ENCODE data around the gene ATP9A. TPM values are rescaled to one million over a fixed set of nuclear protein-coding genes. Genes with fewer than 3 reads are reported as not detected.

The ATP9A gene
- total and polyA plus RNA-seq, 12 donors: 3.4 to 32.1 (median 24.6) TPM

DNA sequence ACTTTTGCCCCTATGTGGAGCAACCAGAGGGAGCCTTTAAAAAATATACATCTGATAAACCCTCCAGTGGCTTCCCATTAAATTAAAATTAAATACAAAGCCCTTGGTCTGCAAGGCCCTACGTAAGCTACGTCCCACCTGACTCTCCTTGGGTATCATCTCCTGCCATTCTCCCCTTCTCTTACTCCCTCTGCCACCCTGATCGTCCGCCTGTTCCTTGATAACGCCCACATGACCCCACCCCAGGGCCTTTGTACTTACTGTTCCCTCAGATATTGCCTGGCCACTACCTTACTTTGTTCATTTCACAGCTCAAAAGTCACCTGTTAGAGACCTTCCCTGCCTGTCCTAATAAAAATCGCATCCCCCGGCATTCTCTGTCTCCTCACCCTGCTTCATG, 220.2 kb downstream of the ATP9A start:
- intact Hi-C loops (cut with DNase I): loop anchor here in 1 of 10 donors (5.0 kb wide), 1 partner anchor 156 kb away; no protein-coding TSS in a partner anchor
- no peak for ATAC-seq
- WGBS, 2 donors: 94 to 97% methylated on average over 7 of the region's 7 CpGs

More for the DNA sequence above, 220.2 kb downstream of the ATP9A start:
- Histone ChIP-seq H3K4me1 (peaks cover under 1 to 7% (median 4%) of the 10 kb centered on the region in 9 donors), H3K9me3 (no peaks in the 10 kb centered on the region), H3K27ac (no peak overlapping the region), H3K36me3 (no peaks in the 10 kb centered on the region), H3K27me3 (peaks cover 0 to 21% (median 0%) of the 10 kb centered on the region in 7 donors), H3K4me3 (no peak overlapping the region)
- DNase-seq: no peak
- TF ChIP-seq CTCF (IDR thresholded peaks at IDR 0.05): no peak

Other genes starting within 250 kb of the ATP9A start
- 1 to 10 TPM; 2.0 to 5.7 (median 3.7) TPM for gene NFATC2, start 225.7 kb downstream of the ATP9A start, total RNA-seq
- 1 to 10 TPM in 1 of 2 donors, under 1 TPM in 1; 0.43 to 2.6 TPM for gene NFATC2, start 225.7 kb downstream of the ATP9A start, polyA plus RNA-seq
- under 1 TPM in 4 of 10 donors, not detected in 6; 0.05 to 0.17 (median 0.06) TPM for gene SALL4, start 34.1 kb upstream of the ATP9A start, total RNA-seq
- gene SALL4, start 34.1 kb upstream of the ATP9A start, polyA plus RNA-seq: under 1 TPM; 0.01 to 0.22 TPM